GM19452 (cell line): ENCODE results near the gene BOLA2B.
A peak's percentile ranks its signal among the peaks of the same experiment; 100 is the strongest.
"Not testable (repeated sequence)": the region's sequence is repeated elsewhere in the genome, so short reads cannot be mapped to it uniquely, and the experiment has no call there.

Experiments
- ATAC-seq: cut with Tn5 transposase; IDR thresholded peaks from one replicate; pipeline ENCODE4 v1.9.1; 2021; ENCODE audit not compliant: unreplicated experiment

BOLA2B gene

GRCh38 chr16:30193615-30194014 is at the start of gene BOLA2B, which contains the start of gene SLX1A:
Gene BOLA2B, minus strand, starts transcription at chr16:30193666. Its CDS starts 71 bp downstream, at chr16:30193595.
Gene SLX1A, plus strand, starts transcription at chr16:30193875. Its CDS starts 210 bp downstream, at chr16:30194085.
- peak; percentile 84 for ATAC-seq

GRCh38 chr16:30217082-30217481 is 23.6 kb upstream of the BOLA2B start:
- ATAC-seq: not testable (repeated sequence)

- ATAC-seq: not testable (repeated sequence)
Measured at GRCh38 chr16:30211414-30211813, 17.9 kb upstream of the BOLA2B start.

- not testable (repeated sequence) for ATAC-seq
Measured at GRCh38 chr16:30209032-30209431, 15.6 kb upstream of the BOLA2B start.

- not testable (repeated sequence) for ATAC-seq
Measured at GRCh38 chr16:30207063-30207704, 13.7 kb upstream of the BOLA2B start.

- not testable (repeated sequence) for ATAC-seq
Measured at GRCh38 chr16:30206252-30206651, 12.8 kb upstream of the BOLA2B start.

GRCh38 chr16:30205541-30206236 is 12.2 kb upstream of the BOLA2B start:
- ATAC-seq: not testable (repeated sequence)

GRCh38 chr16:30199608-30200343 is 6.3 kb upstream of the BOLA2B start:
- ATAC-seq: not testable (repeated sequence)

GRCh38 chr16:30199049-30199448 is 5.6 kb upstream of the BOLA2B start, which contains the start of gene SULT1A3:
Gene SULT1A3, plus strand, starts transcription at chr16:30199255. Its CDS starts 1,474 bp downstream, at chr16:30200729.
- ATAC-seq: not testable (repeated sequence)

- not testable (repeated sequence) for ATAC-seq
Measured at GRCh38 chr16:30197001-30197400, 3.5 kb upstream of the BOLA2B start.

GRCh38 chr16:30194172-30194925 is 883 bp upstream of the BOLA2B start:
- ATAC-seq: peak; percentile 53

- ATAC-seq: not testable (repeated sequence)
Measured at GRCh38 chr16:30193098-30193497, 368 bp downstream of the BOLA2B start.

GRCh38 chr16:30191158-30191557 is 2.3 kb downstream of the BOLA2B start:
- ATAC-seq: not testable (repeated sequence)

GRCh38 chr16:30187971-30188561 is 5.4 kb downstream of the BOLA2B start:
- no peak for ATAC-seq

GRCh38 chr16:30187556-30187865 is 6.0 kb downstream of the BOLA2B start:
- no peak for ATAC-seq

- ATAC-seq: no peak
Measured at GRCh38 chr16:30186782-30187555, 6.5 kb downstream of the BOLA2B start.

- ATAC-seq: no peak
Measured at GRCh38 chr16:30186444-30186781, 7.1 kb downstream of the BOLA2B start.

GRCh38 chr16:30185683-30186421 is 7.6 kb downstream of the BOLA2B start:
- ATAC-seq: no peak
